GM19193 (cell line): Measurements from ENCODE around the gene KLK14.

Experiments used
- POLR2A ChIP-seq: IDR thresholded peaks from 4 replicates; pipeline ENCODE4 v1.6.1; 2011; ENCODE audit not compliant: insufficient read depth, insufficient read length; ENCODE audit errors: extremely low read depth

Gene KLK14

DNA sequence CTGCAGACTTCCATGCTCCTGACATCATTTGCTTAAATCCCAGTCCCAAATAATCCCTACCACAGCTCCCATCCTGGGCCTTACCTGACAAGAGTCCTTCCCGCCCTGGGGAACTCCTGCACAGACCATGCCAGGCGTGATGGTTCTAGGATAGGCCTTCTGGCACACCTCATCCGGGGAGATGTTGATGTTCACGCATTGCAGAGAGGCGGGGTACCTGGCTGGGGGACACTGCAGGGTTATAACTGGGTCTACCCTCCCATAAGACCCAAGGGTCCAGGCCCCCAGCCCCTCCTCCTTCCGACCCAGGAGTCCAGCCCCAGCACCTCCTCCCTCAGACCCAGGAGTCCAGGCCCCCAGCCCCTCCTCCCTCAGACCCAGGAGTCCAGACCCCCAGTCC, 4.0 kb downstream of the KLK14 start:
- TF ChIP-seq POLR2A = no peak

DNA sequence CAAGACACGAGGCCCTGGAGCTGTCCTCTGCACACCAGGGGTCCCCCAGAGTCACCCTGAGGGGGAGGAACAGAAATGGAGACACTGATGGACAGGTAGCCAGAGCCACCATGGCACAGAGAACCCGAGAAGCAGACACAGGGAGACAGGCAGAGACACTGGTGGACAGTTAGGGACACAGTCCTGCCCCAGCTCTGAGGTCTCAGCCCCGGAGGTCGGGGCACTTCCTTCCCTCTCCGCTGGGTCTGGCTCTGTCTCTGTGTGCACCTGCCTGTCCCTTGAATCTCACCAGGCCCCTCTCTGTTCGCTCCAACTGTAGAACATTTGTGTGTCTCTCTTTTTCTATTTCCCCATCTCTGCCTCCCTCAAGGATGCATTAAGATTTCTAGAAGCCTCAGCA, 4.6 kb downstream of the KLK14 start:
- TF ChIP-seq POLR2A = no peak

GRCh38 chr19:51076631-51077213, 6.0 kb downstream of the KLK14 start:
- TF ChIP-seq POLR2A = no peak

DNA sequence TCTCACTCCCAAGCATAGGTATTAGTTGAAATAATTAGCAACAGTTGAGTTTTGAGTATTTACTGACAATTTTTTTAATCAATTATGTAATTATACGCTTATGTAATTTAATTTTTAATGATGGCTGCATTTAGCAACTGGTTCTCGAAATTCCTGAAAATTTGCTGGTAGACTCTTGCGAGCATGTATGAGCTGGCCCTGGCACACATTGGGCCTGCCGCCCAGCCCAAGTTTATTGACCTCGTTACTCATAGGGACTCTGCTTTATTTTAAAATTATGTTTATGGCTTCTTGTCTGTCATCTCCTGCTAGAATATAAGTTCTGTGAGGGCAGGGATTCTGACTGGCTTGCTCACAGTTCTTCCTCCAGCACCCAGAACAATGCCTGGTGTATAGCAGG, 6.7 kb downstream of the KLK14 start:
- no peak for TF ChIP-seq POLR2A

GRCh38 chr19:51071095-51071405, 11.6 kb downstream of the KLK14 start:
- TF ChIP-seq POLR2A = no peak

DNA sequence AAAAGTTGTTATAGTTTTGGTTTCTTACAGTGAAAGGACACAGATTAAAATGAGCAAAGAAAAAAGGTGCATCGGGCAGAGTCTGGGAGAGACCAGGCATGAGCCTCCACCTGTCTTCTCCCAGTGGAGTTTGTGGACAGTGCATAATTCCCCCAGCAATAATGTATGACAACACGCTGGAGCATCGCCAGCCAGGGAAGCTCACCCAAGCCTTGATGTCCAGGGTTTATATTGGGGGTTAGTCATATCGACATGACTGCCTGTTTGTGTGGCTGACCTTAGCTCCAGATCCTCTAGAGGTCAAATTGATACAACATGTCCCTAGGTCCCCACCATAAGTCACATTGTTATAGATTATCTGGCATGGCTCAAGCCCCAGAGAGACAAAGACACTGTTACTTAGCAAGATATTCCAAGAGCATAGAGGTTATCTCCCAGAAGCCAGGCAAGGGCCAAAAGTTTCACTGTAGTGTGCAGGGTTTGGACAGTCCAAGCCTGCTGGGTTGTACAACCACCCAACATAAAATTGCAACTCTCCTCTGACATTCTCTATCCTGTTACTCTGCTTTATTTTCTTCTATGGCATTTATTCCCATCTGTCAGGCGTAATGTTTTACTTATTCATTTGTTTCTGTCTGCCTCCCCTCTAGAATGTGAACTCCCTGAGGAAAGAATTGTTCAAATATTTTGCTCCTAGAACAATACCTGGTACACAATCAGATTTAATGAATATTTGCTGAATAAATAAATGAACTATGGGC, 12.2 kb downstream of the KLK14 start:
- TF ChIP-seq POLR2A = no peak

- TF ChIP-seq POLR2A = no peak
These were observed 16.1 kb downstream of the KLK14 start for GRCh38 chr19:51066393-51067186.

DNA sequence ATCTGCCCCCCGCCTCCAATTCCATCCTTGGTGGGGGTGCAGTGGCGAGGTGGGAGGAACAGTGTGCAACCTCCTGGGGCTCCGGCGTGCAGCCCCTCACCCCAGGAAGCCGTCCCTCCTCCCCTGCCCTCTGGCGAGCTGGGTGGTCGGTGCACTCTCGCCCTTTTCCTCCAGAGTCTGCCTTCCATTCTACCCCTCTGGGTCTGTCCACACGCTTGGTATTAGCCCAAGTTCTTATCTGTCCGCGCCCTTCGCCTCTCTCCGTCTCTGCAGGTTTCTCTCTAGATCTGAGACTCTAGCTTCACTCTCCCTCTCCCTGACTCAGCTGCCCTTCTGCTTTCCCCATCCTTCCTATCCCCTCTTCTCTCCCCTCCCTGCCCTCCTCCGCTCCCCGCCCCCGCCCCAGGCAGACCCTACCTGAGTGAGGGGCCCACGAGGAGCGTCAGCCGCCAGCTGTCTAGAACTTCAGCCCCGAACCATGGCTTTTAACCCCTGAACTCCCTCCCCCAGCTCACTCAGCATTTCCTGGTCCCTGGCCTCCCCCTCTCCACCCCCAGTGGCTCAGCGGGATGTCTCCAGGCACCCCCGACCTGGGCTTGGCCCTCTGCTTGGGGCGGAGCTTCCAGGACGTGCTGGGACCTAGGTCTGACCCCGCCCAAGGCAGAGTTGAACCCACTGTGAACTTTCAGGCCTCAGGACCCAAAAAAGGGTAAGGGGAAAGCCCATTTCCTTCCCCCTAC, 17.3 kb downstream of the KLK14 start:
- no peak for TF ChIP-seq POLR2A

GRCh38 chr19:51064534-51065220, 18.0 kb downstream of the KLK14 start, which contains the start of gene KLK13:
KLK13 (minus strand) TSS chr19:51065092; CDS start chr19:51065067, 25 bp downstream.
- no peak for TF ChIP-seq POLR2A

DNA sequence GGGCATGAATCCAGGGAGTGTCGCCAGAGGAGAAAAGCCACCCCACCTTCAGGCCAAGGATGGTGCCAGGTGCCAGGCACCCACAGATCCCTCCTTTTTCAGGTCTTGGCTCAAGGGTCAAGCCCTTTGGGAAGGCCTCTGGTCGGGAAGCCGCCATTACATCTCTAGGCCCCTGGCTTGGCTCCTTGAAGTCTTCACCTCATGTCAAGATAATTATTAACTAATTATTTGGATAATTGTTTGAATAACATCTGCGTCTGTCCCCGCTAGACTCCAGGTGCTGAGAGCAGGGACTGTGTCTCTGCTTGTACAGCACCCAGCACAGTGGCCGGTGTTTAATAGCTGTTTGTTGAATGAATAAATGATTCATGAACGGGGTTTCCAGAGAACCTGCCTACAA, 19.0 kb downstream of the KLK14 start:
- no peak for TF ChIP-seq POLR2A

GRCh38 chr19:51060973-51061372, 21.7 kb downstream of the KLK14 start:
- TF ChIP-seq POLR2A = no peak

GRCh38 chr19:51060336-51060735, 22.4 kb downstream of the KLK14 start:
- TF ChIP-seq POLR2A = no peak

DNA sequence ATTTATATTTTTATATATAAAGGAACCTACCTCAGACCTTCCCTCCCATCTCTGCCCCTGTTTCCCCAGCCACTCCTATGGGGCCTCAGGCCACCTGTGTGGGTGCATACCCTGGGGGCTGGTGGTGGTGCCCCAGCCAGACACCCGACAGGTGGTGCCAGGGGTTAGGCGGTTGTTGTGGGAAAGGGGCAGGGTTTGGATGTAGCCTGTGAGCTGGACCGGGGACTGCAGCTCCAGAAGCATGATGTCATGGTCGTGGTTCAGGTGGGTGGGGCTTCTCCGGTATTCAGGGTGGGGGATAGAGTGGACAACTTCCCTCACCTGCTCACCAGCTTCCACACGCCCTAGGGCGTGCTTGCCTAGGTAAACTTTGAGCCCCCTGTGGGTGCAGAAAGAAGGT, 23.0 kb downstream of the KLK14 start:
- no peak for TF ChIP-seq POLR2A

DNA sequence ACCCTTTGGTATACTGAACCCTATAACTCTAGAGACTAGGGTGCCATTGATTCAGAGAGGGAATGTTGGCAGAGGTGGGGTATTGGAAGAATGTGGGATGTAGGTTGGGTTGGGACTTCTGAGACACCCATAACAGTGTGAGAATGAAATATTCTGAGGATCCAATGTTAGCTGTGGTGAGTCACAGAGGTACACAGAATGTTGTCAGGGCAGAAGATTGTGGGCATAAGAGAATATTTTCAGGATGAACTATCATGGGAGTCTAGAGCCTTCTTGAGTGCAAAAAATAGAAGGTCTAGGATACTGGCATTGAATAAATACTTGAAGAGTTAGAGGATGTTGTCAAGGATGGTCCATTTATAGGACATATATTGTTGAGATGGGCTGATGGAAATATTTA, 26.8 kb downstream of the KLK14 start:
- no peak for TF ChIP-seq POLR2A

GRCh38 chr19:51047031-51047335, 35.7 kb downstream of the KLK14 start:
- no peak for TF ChIP-seq POLR2A

GRCh38 chr19:51044327-51044726, 38.4 kb downstream of the KLK14 start:
- no peak for TF ChIP-seq POLR2A

DNA sequence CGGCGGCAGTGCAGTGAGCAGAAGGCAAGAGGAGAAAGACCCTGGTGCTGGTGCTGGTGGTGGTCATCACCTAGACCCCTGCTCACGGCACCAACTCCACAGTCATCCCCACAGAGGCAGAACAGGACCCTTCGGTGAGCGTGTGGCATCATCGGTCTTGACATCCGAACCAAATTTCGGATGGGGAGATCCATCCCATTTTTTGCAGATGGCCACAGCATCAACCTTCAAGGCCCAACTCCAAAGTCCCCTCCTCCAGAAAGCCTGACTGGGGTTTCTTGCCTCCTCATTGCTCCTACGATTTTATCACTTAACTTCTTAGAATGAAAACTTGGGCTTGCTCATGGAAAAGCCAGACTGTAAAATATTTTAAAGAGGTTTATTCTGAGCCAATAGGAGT, 39.2 kb downstream of the KLK14 start:
- TF ChIP-seq POLR2A = no peak
